Right hindlimb (tissue), 1 donor: ENCODE results near the gene MYBBP1A.

Experiments used
- DNase-seq: peaks from one replicate; pipeline ENCODE4 v3.0.0-alpha.2; 2018

The MYBBP1A gene

GRCh38 chr17:4499431-4500190 is 55.6 kb downstream of the MYBBP1A start:
- DNase-seq = no peak

- peak; percentile 72 for DNase-seq
Observed at GRCh38 chr17:4498461-4499397, 56.5 kb downstream of the MYBBP1A start, which contains the start of gene SPNS2. SPNS2 (plus strand) TSS chr17:4498881; CDS start chr17:4499048, 167 bp downstream.

GRCh38 chr17:4497101-4497824 is 57.9 kb downstream of the MYBBP1A start:
- no peak for DNase-seq

DNA sequence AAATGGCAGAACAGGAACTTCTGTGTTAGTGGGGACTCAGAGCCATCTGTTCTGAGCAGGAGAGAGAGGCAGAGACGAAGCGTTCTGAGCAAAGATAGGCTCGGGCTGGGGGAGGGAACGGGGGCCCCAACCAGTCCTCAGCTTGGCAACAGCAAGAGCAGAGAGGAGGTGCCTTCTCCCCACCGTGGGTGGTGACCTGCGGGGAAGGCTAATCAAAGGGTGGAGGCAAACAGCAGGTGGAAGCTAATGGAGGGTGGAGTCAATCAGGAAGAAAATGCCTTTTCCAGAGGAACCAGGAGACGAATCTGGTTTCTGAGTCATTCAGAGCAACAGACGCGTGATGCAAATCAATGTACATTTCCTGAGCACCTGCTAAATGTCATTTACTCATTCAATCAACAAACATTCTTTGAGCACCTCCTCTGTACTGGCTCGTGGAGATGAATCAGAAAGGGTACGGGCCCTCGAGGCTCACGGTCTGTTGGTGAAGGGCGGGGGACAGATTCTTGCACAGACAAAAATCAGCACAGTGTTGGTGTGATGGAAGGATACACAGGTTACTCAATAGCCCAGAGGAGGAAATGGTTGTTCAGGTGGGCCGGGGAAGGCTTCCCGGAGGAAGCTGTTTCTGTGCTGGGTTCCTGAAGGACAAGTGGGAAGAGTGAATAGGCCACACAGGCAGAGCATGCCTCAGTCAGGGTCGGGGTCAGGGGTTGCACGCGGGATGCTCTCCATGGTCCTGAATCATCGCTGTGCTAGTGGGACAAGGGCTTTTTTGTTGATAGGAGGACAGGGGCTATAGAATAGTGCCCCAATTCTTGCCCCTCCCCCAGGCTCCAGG is 62.2 kb downstream of the MYBBP1A start:
- peak; percentile 64 for DNase-seq

DNA sequence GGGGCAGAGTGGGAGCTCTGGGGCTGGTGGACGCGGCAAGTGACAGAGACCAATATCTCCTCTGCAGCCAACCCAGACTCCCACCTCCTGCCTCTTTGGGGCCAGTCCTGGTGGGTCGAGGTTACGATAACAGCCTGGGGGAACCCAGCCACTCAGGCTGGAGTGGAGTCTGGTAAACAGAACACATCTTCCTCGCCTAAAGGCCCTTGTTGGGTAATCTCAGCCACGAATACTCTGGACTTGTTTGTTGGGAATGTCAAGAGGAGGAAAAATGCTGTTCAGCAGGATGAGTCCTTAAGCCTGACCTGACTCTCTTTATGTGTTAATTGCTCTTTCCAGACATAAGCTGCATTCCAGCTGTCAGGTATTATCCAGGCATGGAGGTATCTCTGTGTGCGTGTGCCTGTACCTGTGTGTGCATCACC is 64.5 kb downstream of the MYBBP1A start:
- DNase-seq = no peak

DNA sequence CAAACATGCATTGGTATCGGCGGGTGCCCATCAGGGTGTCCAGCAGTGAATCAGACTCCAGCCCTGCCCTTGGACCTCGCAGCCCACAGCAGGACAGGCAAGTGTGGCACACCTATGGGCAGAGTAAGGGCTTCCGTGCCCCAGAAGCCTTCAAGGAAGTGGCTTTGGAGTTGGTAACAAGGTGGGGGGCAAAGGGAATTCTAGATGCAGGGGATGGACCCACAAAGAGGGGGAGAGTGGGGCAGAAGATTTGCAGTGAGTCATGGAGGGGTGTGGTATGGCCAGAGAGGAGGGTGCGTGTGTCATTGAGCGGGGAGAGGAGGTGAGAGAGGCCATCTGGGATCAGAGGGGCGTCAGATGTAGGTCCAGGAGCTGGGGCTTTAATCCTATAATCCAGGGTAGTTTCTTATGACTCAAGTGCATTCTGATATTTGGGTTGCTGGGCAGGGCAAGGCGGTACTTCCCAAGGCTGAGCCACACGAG is 65.0 kb downstream of the MYBBP1A start:
- no peak for DNase-seq

DNA sequence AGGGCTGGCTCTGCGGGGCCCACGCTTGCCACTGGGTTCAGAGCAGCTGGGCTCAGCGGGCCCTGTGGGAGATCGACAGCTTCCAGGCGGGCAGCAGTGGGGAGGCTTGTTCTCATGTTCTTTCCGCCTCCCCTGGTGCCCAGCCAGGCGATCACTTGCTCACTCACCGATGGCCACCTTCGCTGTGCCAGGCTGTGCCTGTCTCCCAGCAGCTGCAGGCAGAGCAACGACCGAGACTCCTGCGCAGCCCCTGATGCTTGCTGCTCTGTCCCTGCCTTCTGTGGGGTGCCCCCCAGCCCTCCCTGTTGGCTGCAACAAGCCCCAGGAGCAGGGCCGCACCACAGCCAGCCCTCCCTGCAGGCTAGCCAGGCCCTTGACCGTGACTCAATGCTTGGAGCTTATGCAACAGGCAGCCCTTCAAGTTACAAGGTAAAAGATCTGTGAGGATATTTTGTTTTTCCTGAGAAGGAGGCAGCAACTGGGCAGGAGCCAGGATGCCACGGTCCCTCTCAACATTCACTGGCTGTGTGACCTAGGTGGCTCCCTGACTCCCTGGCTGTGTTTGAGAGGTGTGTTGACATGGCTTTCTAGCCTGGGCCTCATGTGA is 66.1 kb downstream of the MYBBP1A start:
- DNase-seq = no peak
